ENCODE results near the gene ARID1B. TPM values are rescaled to one million over a fixed set of nuclear protein-coding genes. Genes with fewer than 3 reads are reported as not detected.
A peak's percentile ranks its signal among the peaks of the same experiment; 100 is the strongest.
"Not testable (repeated sequence)": the region's sequence is repeated elsewhere in the genome, so short reads cannot be mapped to it uniquely, and the experiment has no call there.

ARID1B gene
- total RNA-seq, 2 donors from 2014 or later = 53.1 to 69.5 TPM

GRCh38 chr6:157147054-157148026 is 370.2 kb downstream of the ARID1B start:
- not testable (repeated sequence) for H3K9me3 Mint-ChIP-seq; H3K27ac Mint-ChIP-seq; ATAC-seq; DNase-seq (ENCODE audit: low spot score in 2 of 2); H3K36me3 Mint-ChIP-seq

- Mint-ChIP-seq H3K36me3 (peaks cover 0 to 5% of the 10 kb centered on the region in 2 donors), H3K9me3 (no peaks in the 10 kb centered on the region), H3K27ac (no peak overlapping the region)
- DNase-seq (ENCODE audit: low spot score in 2 of 2) = no peak
- ATAC-seq = no peak
These were observed 371.5 kb downstream of the ARID1B start for GRCh38 chr6:157148391-157149323.

- Mint-ChIP-seq H3K9me3 (no peaks in the 10 kb centered on the region), H3K27ac (peak overlapping the region in 1 of 2 donors; percentile 27), H3K36me3 (peaks cover 0 to 9% of the 10 kb centered on the region in 2 donors)
- DNase-seq (ENCODE audit: low spot score in 2 of 2) (no peak), ATAC-seq (no peak)
These were observed 372.9 kb downstream of the ARID1B start for GRCh38 chr6:157150076-157150475.

GRCh38 chr6:157151029-157151428 is 373.9 kb downstream of the ARID1B start:
- DNase-seq (ENCODE audit: low spot score in 2 of 2) (no peak), ATAC-seq (no peak)
- Mint-ChIP-seq H3K27ac (no peak overlapping the region), H3K36me3 (peaks cover 0 to 10% of the 10 kb centered on the region in 2 donors), H3K9me3 (no peaks in the 10 kb centered on the region)

GRCh38 chr6:157151989-157152388 is 374.8 kb downstream of the ARID1B start:
- ATAC-seq (peak in 1 of 2 donors; percentile 59), DNase-seq (ENCODE audit: low spot score in 2 of 2) (no peak)
- no peak overlapping the region for H3K27ac Mint-ChIP-seq
- H3K9me3 Mint-ChIP-seq = no peaks in the 10 kb centered on the region
- peaks cover 0 to 10% of the 10 kb centered on the region in 2 donors for H3K36me3 Mint-ChIP-seq

GRCh38 chr6:157152556-157152955 is 375.4 kb downstream of the ARID1B start:
- ATAC-seq (no peak), DNase-seq (ENCODE audit: low spot score in 2 of 2) (no peak)
- no peaks in the 10 kb centered on the region for H3K9me3 Mint-ChIP-seq
- H3K36me3 Mint-ChIP-seq = peaks cover 0 to 10% of the 10 kb centered on the region in 2 donors
- H3K27ac Mint-ChIP-seq = no peak overlapping the region

- H3K9me3 Mint-ChIP-seq = no peaks in the 10 kb centered on the region
- ATAC-seq (no peak), DNase-seq (ENCODE audit: low spot score in 2 of 2) (no peak)
- H3K36me3 Mint-ChIP-seq = peaks cover 0 to 5% of the 10 kb centered on the region in 2 donors
- H3K27ac Mint-ChIP-seq = peak overlapping the region in 1 of 2 donors; percentile 16
These were observed 378.6 kb downstream of the ARID1B start for GRCh38 chr6:157155804-157156203.

- DNase-seq (ENCODE audit: low spot score in 2 of 2) = no peak
- Mint-ChIP-seq H3K9me3 (no peaks in the 10 kb centered on the region), H3K36me3 (peaks cover 0 to 5% of the 10 kb centered on the region in 2 donors), H3K27ac (no peak overlapping the region)
- ATAC-seq = no peak
These were observed 380.1 kb downstream of the ARID1B start for GRCh38 chr6:157157258-157157657.

GRCh38 chr6:157158456-157158855 is 381.3 kb downstream of the ARID1B start:
- Mint-ChIP-seq H3K36me3 (peaks cover 0 to 5% of the 10 kb centered on the region in 2 donors), H3K27ac (no peak overlapping the region), H3K9me3 (no peaks in the 10 kb centered on the region)
- no peak for ATAC-seq
- no peak for DNase-seq (ENCODE audit: low spot score in 2 of 2)

GRCh38 chr6:157158897-157159296 is 381.7 kb downstream of the ARID1B start:
- H3K9me3 Mint-ChIP-seq = no peaks in the 10 kb centered on the region
- DNase-seq (ENCODE audit: low spot score in 2 of 2) = no peak
- H3K27ac Mint-ChIP-seq = peak overlapping the region in 1 of 2 donors; percentile 16
- ATAC-seq = no peak
- H3K36me3 Mint-ChIP-seq = peaks cover 0 to 5% of the 10 kb centered on the region in 2 donors

- no peak for ATAC-seq
- peak overlapping the region in 1 of 2 donors; percentile 16 for H3K27ac Mint-ChIP-seq
- peaks cover 0 to 5% of the 10 kb centered on the region in 2 donors for H3K36me3 Mint-ChIP-seq
- DNase-seq (ENCODE audit: low spot score in 2 of 2) = no peak
- no peaks in the 10 kb centered on the region for H3K9me3 Mint-ChIP-seq
These were observed 382.2 kb downstream of the ARID1B start for GRCh38 chr6:157159348-157159747.

GRCh38 chr6:157161912-157162311 is 384.7 kb downstream of the ARID1B start:
- no peaks in the 10 kb centered on the region for H3K36me3 Mint-ChIP-seq
- no peaks in the 10 kb centered on the region for H3K9me3 Mint-ChIP-seq
- no peak overlapping the region for H3K27ac Mint-ChIP-seq
- ATAC-seq (no peak), DNase-seq (ENCODE audit: low spot score in 2 of 2) (no peak)

- H3K27ac Mint-ChIP-seq = no peak overlapping the region
- ATAC-seq (no peak), DNase-seq (ENCODE audit: low spot score in 2 of 2) (no peak)
- no peaks in the 10 kb centered on the region for H3K36me3 Mint-ChIP-seq
- no peaks in the 10 kb centered on the region for H3K9me3 Mint-ChIP-seq
These were observed 385.7 kb downstream of the ARID1B start for GRCh38 chr6:157162766-157163433.

- H3K27ac Mint-ChIP-seq = peak overlapping the region in 1 of 2 donors; percentile 57
- DNase-seq (ENCODE audit: low spot score in 2 of 2) (no peak), ATAC-seq (no peak)
- H3K36me3 Mint-ChIP-seq = no peaks in the 10 kb centered on the region
- H3K9me3 Mint-ChIP-seq = no peaks in the 10 kb centered on the region
These were observed 386.4 kb downstream of the ARID1B start for GRCh38 chr6:157163434-157164159.

GRCh38 chr6:157164972-157165371 is 387.8 kb downstream of the ARID1B start:
- Mint-ChIP-seq H3K27ac (no peak overlapping the region), H3K9me3 (no peaks in the 10 kb centered on the region), H3K36me3 (no peaks in the 10 kb centered on the region)
- DNase-seq (ENCODE audit: low spot score in 2 of 2) (no peak), ATAC-seq (no peak)

- DNase-seq (ENCODE audit: low spot score in 2 of 2) (no peak), ATAC-seq (no peak)
- no peaks in the 10 kb centered on the region for H3K36me3 Mint-ChIP-seq
- H3K9me3 Mint-ChIP-seq = no peaks in the 10 kb centered on the region
- H3K27ac Mint-ChIP-seq = no peak overlapping the region
These were observed 389.6 kb downstream of the ARID1B start for GRCh38 chr6:157166784-157167183.
